H9 (cell line): ENCODE measurements around the gene EBP. TPM values are rescaled to one million over a fixed set of nuclear protein-coding genes. Genes with fewer than 3 reads are reported as not detected.
"Not testable (repeated sequence)": the region's sequence is repeated elsewhere in the genome, so short reads cannot be mapped to it uniquely, and the experiment has no call there.

Experiments
- DNase-seq: peaks from one replicate; pipeline ENCODE4 v3.0.0-alpha.2; 2017
- H2AFZ ChIP-seq: one replicate; pipeline ENCODE4 v1.6.1; 2013; ENCODE audit warnings: mild to moderate bottlenecking, low read length, control low read depth, moderate library complexity
- H2AK5ac ChIP-seq: 2 replicates; pipeline ENCODE4 v1.6.1; 2013; ENCODE audit warnings: low read length, control low read depth, mixed read lengths; ENCODE audit not compliant: insufficient read length
- H2BK120ac ChIP-seq: one replicate; pipeline ENCODE4 v1.6.1; 2013; ENCODE audit warnings: low read depth, mild to moderate bottlenecking, low read length, control low read depth, inconsistent platforms; ENCODE audit not compliant: poor library complexity, severe bottlenecking
- H2BK12ac ChIP-seq: 2 replicates; pipeline ENCODE4 v1.6.1; 2013; ENCODE audit warnings: low read length, control low read depth, mixed read lengths, low read depth; ENCODE audit not compliant: insufficient read length
- H2BK15ac ChIP-seq: 2 replicates; pipeline ENCODE4 v1.6.1; 2013; ENCODE audit warnings: low read depth, low read length, control low read depth
- H2BK20ac ChIP-seq: one replicate; pipeline ENCODE4 v1.6.1; 2013; ENCODE audit warnings: low read depth, mild to moderate bottlenecking, low read length, control low read depth, inconsistent platforms; ENCODE audit not compliant: poor library complexity, severe bottlenecking
- H2BK5ac ChIP-seq: 2 replicates; pipeline ENCODE4 v1.6.1; 2013; ENCODE audit warnings: low read length, control low read depth, mixed read lengths; ENCODE audit not compliant: insufficient read length
- H3K14ac ChIP-seq: 2 replicates; pipeline ENCODE4 v1.6.1; 2013; ENCODE audit warnings: low read length, control low read depth; ENCODE audit not compliant: insufficient read depth
- H3K18ac ChIP-seq: 2 replicates; pipeline ENCODE4 v1.6.1; 2013; ENCODE audit warnings: low read depth, mild to moderate bottlenecking, mixed read lengths, low read length, control low read depth; ENCODE audit not compliant: insufficient read length
- H3K23ac ChIP-seq: 2 replicates; pipeline ENCODE4 v1.6.1; 2013; ENCODE audit warnings: low read length, control low read depth, mixed read lengths, low read depth; ENCODE audit not compliant: insufficient read length
- H3K23me2 ChIP-seq: 2 replicates; pipeline ENCODE4 v1.6.1; 2013; ENCODE audit warnings: low read depth, mild to moderate bottlenecking, mixed read lengths, low read length, control low read depth; ENCODE audit not compliant: insufficient read length, poor library complexity, severe bottlenecking
- H3K27ac ChIP-seq: 2 replicates; pipeline ENCODE4 v1.5.1; 2013; ENCODE audit warnings: low read length, control low read depth, mixed read lengths, low read depth; ENCODE audit not compliant: insufficient read length
- H3K27me3 ChIP-seq: 2 replicates; pipeline ENCODE4 v1.6.1; 2013; ENCODE audit warnings: low read length, control low read depth, inconsistent platforms; ENCODE audit not compliant: insufficient read depth
- H3K4ac ChIP-seq: 2 replicates; pipeline ENCODE4 v1.6.1; 2013; ENCODE audit warnings: low read depth, mild to moderate bottlenecking, control low read depth, inconsistent platforms, low read length, moderate library complexity
- H3K4me1 ChIP-seq: 2 replicates; pipeline ENCODE4 v1.6.1; 2013; ENCODE audit warnings: low read length, control low read depth, inconsistent platforms; ENCODE audit not compliant: insufficient read depth
- H3K4me2 ChIP-seq: 2 replicates; pipeline ENCODE4 v1.6.1; 2013; ENCODE audit warnings: low read length, control low read depth, mixed read lengths; ENCODE audit not compliant: insufficient read length, insufficient read depth
- H3K56ac ChIP-seq: 2 replicates; pipeline ENCODE4 v1.6.1; 2013; ENCODE audit warnings: low read depth, mild to moderate bottlenecking, mixed read lengths, low read length, control low read depth; ENCODE audit not compliant: insufficient read length
- H3K79me1 ChIP-seq: 2 replicates; pipeline ENCODE4 v1.6.1; 2013; ENCODE audit warnings: low read depth, mild to moderate bottlenecking, moderate library complexity, low read length, control low read depth, inconsistent platforms; ENCODE audit not compliant: insufficient read depth, poor library complexity, severe bottlenecking
- H3K79me2 ChIP-seq: 2 replicates; pipeline ENCODE4 v1.6.1; 2013; ENCODE audit warnings: low read length, control low read depth, inconsistent platforms; ENCODE audit not compliant: insufficient read depth
- H3K9ac ChIP-seq: 2 replicates; pipeline ENCODE4 v1.6.1; 2013; ENCODE audit warnings: low read length, control low read depth, mixed read lengths; ENCODE audit not compliant: insufficient read length; ENCODE audit errors: extremely low read depth
- H3K9me3 ChIP-seq: one replicate; pipeline ENCODE4 v1.6.1; 2013; ENCODE audit warnings: low read depth, low read length, inconsistent platforms; ENCODE audit not compliant: control insufficient read depth
- H3T11ph ChIP-seq: one replicate; pipeline ENCODE4 v1.6.1; 2013; ENCODE audit warnings: mild to moderate bottlenecking, low read length, control low read depth, inconsistent platforms
- H4K20me1 ChIP-seq: one replicate; pipeline ENCODE4 v1.6.1; 2013; ENCODE audit not compliant: control insufficient read depth, insufficient read length, insufficient read depth
- H4K5ac ChIP-seq: 2 replicates; pipeline ENCODE4 v1.6.1; 2013; ENCODE audit warnings: low read depth, mild to moderate bottlenecking, mixed read lengths, low read length, control low read depth; ENCODE audit not compliant: insufficient read length
- H4K8ac ChIP-seq: replicated peaks from 2 replicates; pipeline ENCODE4 v1.6.1; 2013; ENCODE audit warnings: low read length, control low read depth, mixed read lengths, low read depth; ENCODE audit not compliant: insufficient read length
- H4K91ac ChIP-seq: 2 replicates; pipeline ENCODE4 v1.6.1; 2013; ENCODE audit warnings: low read depth, mild to moderate bottlenecking, moderate library complexity, mixed read lengths, low read length, control low read depth; ENCODE audit not compliant: insufficient read length
- H3K27ac Mint-ChIP-seq, 3 experiments: 2 replicates in 2 of 3; 3 replicates in 1 of 3; pipeline ENCODE4 v1.8.0; 2020 to 2021; ENCODE audit warnings: mixed read lengths in 3 of 3, mild to moderate bottlenecking in 1 of 3, moderate library complexity in 1 of 3
- H3K27me3 Mint-ChIP-seq: 2 replicates; pipeline ENCODE4 v1.8.0; 2021; ENCODE audit warnings: low read depth, mild to moderate bottlenecking, moderate library complexity, mixed read lengths
- H3K36me3 Mint-ChIP-seq, 3 experiments: 2 replicates in 2 of 3; 3 replicates in 1 of 3; pipeline ENCODE4 v1.8.0; 2020 to 2021; ENCODE audit warnings: low read depth in 3 of 3, mixed read lengths in 3 of 3; ENCODE audit not compliant: insufficient read depth in 1 of 3
- H3K4me1 Mint-ChIP-seq, 2 experiments: 2 replicates each; pipeline ENCODE4 v1.8.0; 2020; ENCODE audit warnings: mixed read lengths in 2 of 2
- H3K4me3 Mint-ChIP-seq, 2 experiments: 2 replicates in 1 of 2; 3 replicates in 1 of 2; pipeline ENCODE4 v1.8.0; 2020 to 2021; ENCODE audit warnings: mild to moderate bottlenecking in 2 of 2, mixed read lengths in 2 of 2, moderate library complexity in 1 of 2
- H3K9me3 Mint-ChIP-seq, 2 experiments: 2 replicates in 1 of 2; 3 replicates in 1 of 2; pipeline ENCODE4 v1.8.0; 2020; ENCODE audit warnings: mild to moderate bottlenecking in 2 of 2, mixed read lengths in 2 of 2, moderate library complexity in 1 of 2
- WGBS: extraction: QIAGEN DNeasy Blood & Tissue Kit; methylation state at CpG from one replicate; pipeline ENCODE4 v1.1.7; 2013; ENCODE audit warnings: missing lambda C conversion rate, low lambda C conversion rate, mixed read lengths; ENCODE audit not compliant: insufficient read length; ENCODE audit errors: extremely low coverage; 5-methylcytosine and 5-hydroxymethylcytosine counted together
- total RNA-seq: library from RNA; stranded (reverse); gene quantifications from 2 replicates; pipeline ENCODE4 v1.2.1, GENCODE V29; 2021
- TF ChIP-seq, protein P1 (sequence below): fragments of 200-600 bp; sonication (generic); conservative IDR thresholded peaks from 3 replicates; pipeline ENCODE4 v1.8.0; 2021; ENCODE audit warnings: antibody characterized with exemption, mild to moderate bottlenecking

The EBP gene
- total RNA-seq, 1 experiment from 2014 or later, result 117 TPM

- no peaks in the 10 kb centered on the region for H3K4me1 Mint-ChIP-seq
- Histone ChIP-seq H2BK120ac (no peak overlapping the region), H3K79me2 (no peaks in the 10 kb centered on the region), H3T11ph (no peak overlapping the region), H4K8ac (no peak overlapping the region), H4K20me1 (no peaks in the 10 kb centered on the region), H3K14ac (no peak overlapping the region), H3K9ac (no peak overlapping the region), H2AK5ac (no peak overlapping the region), H3K27ac (no peak overlapping the region), H3K23ac (no peak overlapping the region), H3K4me2 (no peak overlapping the region), H3K18ac (no peak overlapping the region), H4K5ac (no peak overlapping the region), H3K79me1 (no peaks in the 10 kb centered on the region), H2AFZ (no peak overlapping the region), H3K27me3 (no peaks in the 10 kb centered on the region), H3K4me1 (no peaks in the 10 kb centered on the region), H2BK20ac (no peak overlapping the region), H3K56ac (no peak overlapping the region), H4K91ac (no peak overlapping the region), H3K9me3 (peaks cover 14% of the 10 kb centered on the region), H3K4ac (no peak overlapping the region), H2BK5ac (no peak overlapping the region), H3K23me2 (no peaks in the 10 kb centered on the region), H2BK15ac (no peak overlapping the region), H2BK12ac (no peak overlapping the region)
- no peaks in the 10 kb centered on the region for H3K27me3 Mint-ChIP-seq
- DNase-seq, result no peak
- peaks cover 6 to 21% (median 20%) of the 10 kb centered on the region in 3 experiments for H3K36me3 Mint-ChIP-seq
- no CpG with 5 or more reads among the region's 3 CpGs for WGBS
- no peak overlapping the region for H3K27ac Mint-ChIP-seq
- H3K9me3 Mint-ChIP-seq, result peaks cover 57 to 61% of the 10 kb centered on the region in 2 experiments
- TF ChIP-seq, protein P1, sequence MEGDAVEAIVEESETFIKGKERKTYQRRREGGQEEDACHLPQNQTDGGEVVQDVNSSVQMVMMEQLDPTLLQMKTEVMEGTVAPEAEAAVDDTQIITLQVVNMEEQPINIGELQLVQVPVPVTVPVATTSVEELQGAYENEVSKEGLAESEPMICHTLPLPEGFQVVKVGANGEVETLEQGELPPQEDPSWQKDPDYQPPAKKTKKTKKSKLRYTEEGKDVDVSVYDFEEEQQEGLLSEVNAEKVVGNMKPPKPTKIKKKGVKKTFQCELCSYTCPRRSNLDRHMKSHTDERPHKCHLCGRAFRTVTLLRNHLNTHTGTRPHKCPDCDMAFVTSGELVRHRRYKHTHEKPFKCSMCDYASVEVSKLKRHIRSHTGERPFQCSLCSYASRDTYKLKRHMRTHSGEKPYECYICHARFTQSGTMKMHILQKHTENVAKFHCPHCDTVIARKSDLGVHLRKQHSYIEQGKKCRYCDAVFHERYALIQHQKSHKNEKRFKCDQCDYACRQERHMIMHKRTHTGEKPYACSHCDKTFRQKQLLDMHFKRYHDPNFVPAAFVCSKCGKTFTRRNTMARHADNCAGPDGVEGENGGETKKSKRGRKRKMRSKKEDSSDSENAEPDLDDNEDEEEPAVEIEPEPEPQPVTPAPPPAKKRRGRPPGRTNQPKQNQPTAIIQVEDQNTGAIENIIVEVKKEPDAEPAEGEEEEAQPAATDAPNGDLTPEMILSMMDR, result no peak
- H3K4me3 Mint-ChIP-seq, result no peak overlapping the region
Observed at GRCh38 chrX:48548871-48549270, 27.3 kb downstream of the EBP start.

DNA sequence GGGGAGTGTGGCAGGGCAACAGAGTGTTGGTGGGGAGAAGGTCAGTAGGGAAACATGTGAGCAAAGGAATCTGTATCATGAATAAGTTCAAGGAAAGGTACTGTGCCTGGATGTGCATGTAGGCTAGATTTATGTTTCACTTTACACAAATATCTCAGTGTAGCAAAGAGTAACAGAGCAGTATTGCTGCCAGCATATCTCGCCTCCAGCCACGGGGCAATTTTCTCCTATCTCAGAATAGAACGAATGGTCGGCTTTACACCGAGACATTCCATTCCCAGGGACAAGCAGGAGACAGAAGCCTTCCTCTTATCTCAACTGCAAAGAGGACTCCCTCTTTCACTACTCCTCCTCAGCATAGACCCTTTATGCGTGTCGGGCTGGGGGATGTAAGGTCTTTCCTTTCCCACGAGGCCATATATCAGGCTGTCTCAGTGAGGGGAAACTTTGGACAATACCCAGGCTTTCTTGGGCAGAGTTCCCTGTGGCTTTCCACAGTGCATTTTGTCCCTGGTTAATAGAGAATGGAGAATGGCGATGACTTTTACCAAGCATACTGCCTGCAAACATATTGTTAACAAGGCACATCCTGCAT, 34.2 kb downstream of the EBP start:
- not testable (repeated sequence) for H4K5ac ChIP-seq, H4K8ac ChIP-seq, H2BK20ac ChIP-seq, H3K79me1 ChIP-seq, DNase-seq, H3K4ac ChIP-seq, H3K4me1 ChIP-seq, H4K91ac ChIP-seq, H3K23me2 ChIP-seq, H2AK5ac ChIP-seq, H3K18ac ChIP-seq, H3K27me3 ChIP-seq, H4K20me1 ChIP-seq, H3K27me3 Mint-ChIP-seq, H3K4me1 Mint-ChIP-seq, H3K4me3 Mint-ChIP-seq, H3K4me2 ChIP-seq, H3K9ac ChIP-seq, H3K79me2 ChIP-seq, H2AFZ ChIP-seq, H2BK12ac ChIP-seq, H3K23ac ChIP-seq, H3T11ph ChIP-seq, H3K14ac ChIP-seq, H2BK5ac ChIP-seq, H3K27ac ChIP-seq, H2BK120ac ChIP-seq, H3K56ac ChIP-seq, H2BK15ac ChIP-seq
- no CpG with 5 or more reads among the region's 9 CpGs for WGBS
- Mint-ChIP-seq H3K36me3 (peaks cover 12 to 49% (median 29%) of the 10 kb centered on the region in 3 experiments; a peak in 6 of 7 replicates), H3K9me3 (peaks cover 63 to 70% of the 10 kb centered on the region in 2 experiments), H3K27ac (0 out of 7 replicates have a peak overlapping the region, but pooled peaks of 1 of the 3 experiments have one; percentile 1)
- peaks cover 11% of the 10 kb centered on the region for H3K9me3 ChIP-seq
